A549 (cell line): ENCODE data around the gene NUP210.

ENCODE experiments used
- CBX2 ChIP-seq: fragments of 200-600 bp; sonication (generic); IDR thresholded peaks from 2 replicates; pipeline ENCODE4 v1.6.1; 2016; ENCODE audit warnings: low read depth, mild to moderate bottlenecking, borderline replicate concordance
- CHD2 ChIP-seq: fragments of 150-350 bp; IDR thresholded peaks from 2 replicates; pipeline ENCODE4 v1.6.1; 2014; ENCODE audit warnings: low read length; ENCODE audit not compliant: partially characterized antibody
- CTCF ChIP-seq: fragments of >200 bp; sonication (Bioruptor Twin); formaldehyde crosslinking; IDR thresholded peaks from 3 replicates; pipeline ENCODE4 v1.5.1; 2016
- E2F6 ChIP-seq: IDR thresholded peaks from 2 replicates; pipeline ENCODE4 v1.6.1; 2012; ENCODE audit warnings: low read depth, borderline replicate concordance
- ESRRA ChIP-seq: fragments of 150-350 bp; IDR thresholded peaks from 2 replicates; pipeline ENCODE4 v1.6.1; 2014; ENCODE audit warnings: mild to moderate bottlenecking, low read length, borderline replicate concordance
- POLR2A ChIP-seq: IDR thresholded peaks from 2 replicates; pipeline ENCODE4 v1.6.1; 2012; ENCODE audit warnings: mild to moderate bottlenecking, low read length
- REST ChIP-seq: fragments of 200-600 bp; sonication (generic); IDR thresholded peaks from 2 replicates; pipeline ENCODE4 v1.6.1; 2016; ENCODE audit warnings: antibody characterized with exemption, mild to moderate bottlenecking, moderate library complexity
- ZC3H11A ChIP-seq: fragments of 450-650 bp; IDR thresholded peaks from 2 replicates; pipeline ENCODE4 v1.6.1; 2014; ENCODE audit warnings: antibody characterized with exemption, mild to moderate bottlenecking
- TF ChIP-seq, protein P1 (sequence below): fragments of 150-350 bp; IDR thresholded peaks from 2 replicates; pipeline ENCODE4 v1.6.1; 2014; ENCODE audit warnings: low read depth, mild to moderate bottlenecking, low read length
- TF ChIP-seq, protein P2 (sequence below): IDR thresholded peaks from 2 replicates; pipeline ENCODE4 v1.6.1; 2012
- TF ChIP-seq, protein P3 (sequence below): fragments of 450-650 bp; IDR thresholded peaks from 2 replicates; pipeline ENCODE4 v1.6.1; 2014; ENCODE audit warnings: antibody characterized with exemption

DNA sequence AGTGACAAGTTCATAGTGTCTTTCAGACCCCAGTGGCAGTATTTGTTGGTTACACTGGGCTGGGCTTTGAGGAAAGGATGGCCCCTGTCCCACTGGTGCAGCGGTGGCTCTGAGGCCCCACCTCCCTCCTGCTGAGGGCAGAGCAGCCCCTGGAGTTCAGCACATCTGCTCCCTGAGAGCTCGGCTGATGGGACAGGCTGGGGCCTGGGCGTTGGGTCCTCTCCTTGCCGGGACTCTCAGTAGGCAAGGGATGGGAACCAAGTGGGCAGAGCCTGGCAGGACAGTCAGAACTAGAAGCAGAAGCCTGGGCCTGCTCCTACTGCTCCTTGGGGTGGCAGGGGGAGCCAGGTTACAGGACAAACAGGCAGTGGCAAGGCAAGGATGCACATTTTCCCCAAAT, 114.5 kb downstream of the NUP210 start:
- TF ChIP-seq E2F6 (no peak), CHD2 (no peak), CTCF (no peak), CBX2 (no peak), ESRRA (no peak), POLR2A (no peak), REST (no peak), ZC3H11A (no peak)
- TF ChIP-seq, protein P1, sequence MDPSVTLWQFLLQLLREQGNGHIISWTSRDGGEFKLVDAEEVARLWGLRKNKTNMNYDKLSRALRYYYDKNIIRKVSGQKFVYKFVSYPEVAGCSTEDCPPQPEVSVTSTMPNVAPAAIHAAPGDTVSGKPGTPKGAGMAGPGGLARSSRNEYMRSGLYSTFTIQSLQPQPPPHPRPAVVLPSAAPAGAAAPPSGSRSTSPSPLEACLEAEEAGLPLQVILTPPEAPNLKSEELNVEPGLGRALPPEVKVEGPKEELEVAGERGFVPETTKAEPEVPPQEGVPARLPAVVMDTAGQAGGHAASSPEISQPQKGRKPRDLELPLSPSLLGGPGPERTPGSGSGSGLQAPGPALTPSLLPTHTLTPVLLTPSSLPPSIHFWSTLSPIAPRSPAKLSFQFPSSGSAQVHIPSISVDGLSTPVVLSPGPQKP, result no peak
- TF ChIP-seq, protein P2, sequence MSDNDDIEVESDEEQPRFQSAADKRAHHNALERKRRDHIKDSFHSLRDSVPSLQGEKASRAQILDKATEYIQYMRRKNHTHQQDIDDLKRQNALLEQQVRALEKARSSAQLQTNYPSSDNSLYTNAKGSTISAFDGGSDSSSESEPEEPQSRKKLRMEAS, result no peak
- TF ChIP-seq, protein P3, sequence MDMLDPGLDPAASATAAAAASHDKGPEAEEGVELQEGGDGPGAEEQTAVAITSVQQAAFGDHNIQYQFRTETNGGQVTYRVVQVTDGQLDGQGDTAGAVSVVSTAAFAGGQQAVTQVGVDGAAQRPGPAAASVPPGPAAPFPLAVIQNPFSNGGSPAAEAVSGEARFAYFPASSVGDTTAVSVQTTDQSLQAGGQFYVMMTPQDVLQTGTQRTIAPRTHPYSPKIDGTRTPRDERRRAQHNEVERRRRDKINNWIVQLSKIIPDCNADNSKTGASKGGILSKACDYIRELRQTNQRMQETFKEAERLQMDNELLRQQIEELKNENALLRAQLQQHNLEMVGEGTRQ, result no peak
